HepG2 (cell line): ENCODE results near the gene FAM131A. TPM values are rescaled to one million over a fixed set of nuclear protein-coding genes. Genes with fewer than 3 reads are reported as not detected.

Experiments
- CENPT ChIP-seq: sonication (generic); formaldehyde crosslinking; IDR thresholded peaks from 2 replicates; pipeline ENCODE4 v1.8.0; 2022; ENCODE audit warnings: low read depth, mild to moderate bottlenecking, moderate library complexity, missing genetic modification reagents
- FOXC1 ChIP-seq: sonication (generic); formaldehyde crosslinking; IDR thresholded peaks from 2 replicates; pipeline ENCODE4 v1.8.0; 2022; ENCODE audit warnings: mild to moderate bottlenecking, missing genetic modification reagents, borderline replicate concordance
- HNRNPH1 ChIP-seq: fragments of 200-400 bp; formaldehyde crosslinking; optimal IDR thresholded peaks from 2 replicates; pipeline ENCODE3; 2017; ENCODE audit warnings: mild to moderate bottlenecking, low read depth, low read length
- HOMEZ ChIP-seq: IDR thresholded peaks from 2 replicates; pipeline ENCODE4 v1.6.1; 2016; ENCODE audit warnings: low read depth
- KMT2B ChIP-seq: IDR thresholded peaks from 2 replicates; pipeline ENCODE4 v1.6.1; 2016; ENCODE audit warnings: missing genetic modification reagents, missing compliant biosample characterization
- MEIS1 ChIP-seq: sonication (generic); formaldehyde crosslinking; IDR thresholded peaks from 2 replicates; pipeline ENCODE4 v1.9.0; 2021; ENCODE audit warnings: mild to moderate bottlenecking, missing genetic modification reagents, moderate library complexity, borderline replicate concordance
- NFE2 ChIP-seq: sonication (generic); formaldehyde crosslinking; IDR thresholded peaks from 2 replicates; pipeline ENCODE4 v1.4.0; 2020; ENCODE audit warnings: missing genetic modification reagents
- NONO ChIP-seq, 2 experiments: fragments of 450-650 bp in 1 of 2; sonication (generic) in 1 of 2; formaldehyde crosslinking in 1 of 2; IDR thresholded peaks in 1 of 2; conservative IDR thresholded peaks in 1 of 2; 2 replicates each; pipeline versions ENCODE4 v1.6.1 to v1.8.0; 2017 to 2022; ENCODE audit warnings: mild to moderate bottlenecking in 1 of 2, missing genetic modification reagents in 1 of 2, moderate library complexity in 1 of 2
- POLR2AphosphoS5 ChIP-seq: IDR thresholded peaks from 2 replicates; pipeline ENCODE4 v1.6.1; 2012; ENCODE audit warnings: low read depth, low read length
- SOX6 ChIP-seq, 2 experiments: fragments of 450-650 bp in 1 of 2; sonication (generic) in 1 of 2; formaldehyde crosslinking in 1 of 2; IDR thresholded peaks; 2 replicates each; pipeline versions ENCODE4 v1.4.0 to v1.6.1; 2017 to 2020; ENCODE audit warnings: antibody characterized with exemption in 1 of 2, mild to moderate bottlenecking in 1 of 2, missing genetic modification reagents in 1 of 2
- SSRP1 ChIP-seq: IDR thresholded peaks from 2 replicates; pipeline ENCODE4 v1.6.1; 2016; ENCODE audit warnings: control low read depth
- TSC22D2 ChIP-seq: sonication (generic); formaldehyde crosslinking; IDR thresholded peaks from 2 replicates; pipeline ENCODE4 v1.5.1; 2020; ENCODE audit warnings: missing genetic modification reagents, mild to moderate bottlenecking, borderline replicate concordance
- ZBTB42 ChIP-seq: sonication (generic); formaldehyde crosslinking; IDR thresholded peaks from 2 replicates; pipeline ENCODE4 v1.5.0; 2020; ENCODE audit warnings: mild to moderate bottlenecking, missing genetic modification reagents
- ZFP41 ChIP-seq: sonication (generic); formaldehyde crosslinking; IDR thresholded peaks from 2 replicates; pipeline ENCODE4 v1.4.0; 2020; ENCODE audit warnings: mild to moderate bottlenecking, missing genetic modification reagents, borderline replicate concordance
- ZKSCAN1 ChIP-seq: fragments of 150-350 bp; IDR thresholded peaks from 2 replicates; pipeline ENCODE4 v1.6.1; 2014; ENCODE audit warnings: low read length
- ZNF724P ChIP-seq: sonication (generic); formaldehyde crosslinking; IDR thresholded peaks from 2 replicates; pipeline ENCODE4 v1.8.0; 2022; ENCODE audit warnings: missing genetic modification reagents, borderline replicate concordance
- ZNF775 ChIP-seq: sonication (generic); formaldehyde crosslinking; IDR thresholded peaks from 2 replicates; pipeline ENCODE4 v1.4.0; 2020; ENCODE audit warnings: missing genetic modification reagents, mild to moderate bottlenecking, moderate library complexity, borderline replicate concordance
- ZNF878 ChIP-seq: sonication (generic); formaldehyde crosslinking; IDR thresholded peaks from 2 replicates; pipeline ENCODE4 v1.8.1; 2023; ENCODE audit warnings: mild to moderate bottlenecking, missing genetic modification reagents, moderate library complexity
- ZZZ3 ChIP-seq: sonication (generic); formaldehyde crosslinking; IDR thresholded peaks from 2 replicates; pipeline ENCODE4 v1.4.0; 2020; ENCODE audit warnings: missing genetic modification reagents, mild to moderate bottlenecking, borderline replicate concordance
- polyA plus RNA-seq, 8 experiments: library from polyadenylated mRNA; depleted of rRNA in 3 of 8; stranded (reverse) in 7 of 8; unstranded in 1 of 8; fragments of >200 nt; fragmentation: Illumina TruSeq in 4 of 8; extraction: Trizol in 4 of 8; gene quantifications; 2 replicates each; pipeline versions ENCODE4 v1.2.1 to v1.2.3, GENCODE V29; 2011 to 2016; ENCODE audit warnings: low read depth in 4 of 8, missing spikeins in 1 of 8, mixed read lengths in 1 of 8; ENCODE audit not compliant: insufficient read depth in 1 of 8
- total RNA-seq, 5 experiments: library from RNA; depleted of rRNA; stranded (reverse); fragments of >200 nt; fragmentation: Illumina TruSeq; extraction: Trizol; gene quantifications; 2 replicates each; pipeline ENCODE4 v1.2.3, GENCODE V29; 2016; ENCODE audit warnings: low read depth in 1 of 5
- TF ChIP-seq, protein P1 (sequence below): sonication (generic); formaldehyde crosslinking; IDR thresholded peaks from 2 replicates; pipeline ENCODE4 v1.5.0; 2020; ENCODE audit warnings: mild to moderate bottlenecking, missing genetic modification reagents
- TF ChIP-seq, protein P2 (sequence below): sonication (generic); formaldehyde crosslinking; IDR thresholded peaks from 2 replicates; pipeline ENCODE4 v1.5.1; 2020; ENCODE audit warnings: missing genetic modification reagents, mild to moderate bottlenecking, borderline replicate concordance
- TF ChIP-seq, protein P3 (sequence below): IDR thresholded peaks from 2 replicates; pipeline ENCODE4 v1.6.1; 2018; ENCODE audit warnings: missing genetic modification reagents

Gene FAM131A
- total and polyA plus RNA-seq, 2 of the 13 experiments (the other 11 are each of a cell fraction or from before 2014, with no cell fraction given), result 9.2 to 9.3 TPM

- TF ChIP-seq, protein P1, sequence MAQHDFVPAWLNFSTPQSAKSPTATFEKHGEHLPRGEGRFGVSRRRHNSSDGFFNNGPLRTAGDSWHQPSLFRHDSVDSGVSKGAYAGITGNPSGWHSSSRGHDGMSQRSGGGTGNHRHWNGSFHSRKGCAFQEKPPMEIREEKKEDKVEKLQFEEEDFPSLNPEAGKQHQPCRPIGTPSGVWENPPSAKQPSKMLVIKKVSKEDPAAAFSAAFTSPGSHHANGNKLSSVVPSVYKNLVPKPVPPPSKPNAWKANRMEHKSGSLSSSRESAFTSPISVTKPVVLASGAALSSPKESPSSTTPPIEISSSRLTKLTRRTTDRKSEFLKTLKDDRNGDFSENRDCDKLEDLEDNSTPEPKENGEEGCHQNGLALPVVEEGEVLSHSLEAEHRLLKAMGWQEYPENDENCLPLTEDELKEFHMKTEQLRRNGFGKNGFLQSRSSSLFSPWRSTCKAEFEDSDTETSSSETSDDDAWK (CRISPR knock-in tag), result no peak
- TF ChIP-seq, protein P2, sequence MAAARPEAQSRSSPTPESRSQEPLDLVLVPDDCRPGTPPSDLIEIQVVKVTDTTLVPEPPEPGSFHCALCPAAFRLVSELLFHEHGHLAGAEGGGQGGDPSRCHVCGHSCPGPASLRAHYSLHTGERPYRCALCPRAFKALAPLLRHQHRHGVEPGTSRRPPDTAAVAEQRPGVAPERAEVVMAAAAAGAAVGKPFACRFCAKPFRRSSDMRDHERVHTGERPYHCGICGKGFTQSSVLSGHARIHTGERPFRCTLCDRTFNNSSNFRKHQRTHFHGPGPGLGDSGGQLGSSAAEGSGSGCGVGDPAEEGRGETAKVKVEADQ (CRISPR knock-in tag), result no peak
- no peak for TF ChIP-seq NONO (IDR thresholded peaks at IDR 0.05)
- TF ChIP-seq NONO (CRISPR knock-in tag; conservative IDR thresholded peaks at IDR 0.05), result peak; percentile 54; the same call in 1 of the 2 replicates
- no peak for TF ChIP-seq ZNF775 (CRISPR knock-in tag)
- no peak for TF ChIP-seq TSC22D2 (CRISPR knock-in tag)
- TF ChIP-seq SOX6 (IDR thresholded peaks at IDR 0.05), result no peak
- peak; percentile 56 for TF ChIP-seq SOX6 (CRISPR knock-in tag; IDR thresholded peaks at IDR 0.05)
- no peak for TF ChIP-seq ZKSCAN1
- TF ChIP-seq CENPT (CRISPR knock-in tag), result 0 out of 2 replicates have a peak, but pooled peaks have one; percentile 73
- TF ChIP-seq ZZZ3, result no peak
- 0 out of 2 replicates have a peak, but pooled peaks have one; percentile 14 for TF ChIP-seq HOMEZ (CRISPR knock-in tag)
- no peak for TF ChIP-seq ZNF724P (CRISPR knock-in tag)
- peak; percentile 81; the same call in 1 of the 2 replicates for TF ChIP-seq SSRP1 (CRISPR knock-in tag)
- no peak for TF ChIP-seq NFE2
- peak; percentile 17; the same call in 1 of the 2 replicates for TF ChIP-seq KMT2B (CRISPR knock-in tag)
- 0 out of 2 replicates have a peak, but pooled peaks have one; percentile 68 for TF ChIP-seq ZBTB42 (CRISPR knock-in tag)
- TF ChIP-seq POLR2AphosphoS5, result peak; percentile 69; the same call in 1 of the 2 replicates
- TF ChIP-seq ZNF878 (CRISPR knock-in tag), result no peak; the same call in 1 of the 2 replicates
- no peak for TF ChIP-seq ZFP41 (CRISPR knock-in tag)
- TF ChIP-seq, protein P3, sequence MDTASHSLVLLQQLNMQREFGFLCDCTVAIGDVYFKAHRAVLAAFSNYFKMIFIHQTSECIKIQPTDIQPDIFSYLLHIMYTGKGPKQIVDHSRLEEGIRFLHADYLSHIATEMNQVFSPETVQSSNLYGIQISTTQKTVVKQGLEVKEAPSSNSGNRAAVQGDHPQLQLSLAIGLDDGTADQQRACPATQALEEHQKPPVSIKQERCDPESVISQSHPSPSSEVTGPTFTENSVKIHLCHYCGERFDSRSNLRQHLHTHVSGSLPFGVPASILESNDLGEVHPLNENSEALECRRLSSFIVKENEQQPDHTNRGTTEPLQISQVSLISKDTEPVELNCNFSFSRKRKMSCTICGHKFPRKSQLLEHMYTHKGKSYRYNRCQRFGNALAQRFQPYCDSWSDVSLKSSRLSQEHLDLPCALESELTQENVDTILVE (CRISPR knock-in tag), result peak; percentile 83
- no peak for TF ChIP-seq HNRNPH1
- TF ChIP-seq MEIS1 (CRISPR knock-in tag), result 0 out of 2 replicates have a peak, but pooled peaks have one; percentile 54
- TF ChIP-seq FOXC1, result 0 out of 2 replicates have a peak, but pooled peaks have one; percentile 39
Measured at GRCh38 chr3:184335661-184336546, 1.5 kb upstream of the FAM131A start (continued).
